A549 (cell line): ENCODE measurements around the gene CTBP2.

ENCODE experiments used
- CHD2 ChIP-seq: fragments of 150-350 bp; IDR thresholded peaks from 2 replicates; pipeline ENCODE4 v1.6.1; 2014; ENCODE audit warnings: low read length; ENCODE audit not compliant: partially characterized antibody
- CTCF ChIP-seq: fragments of >200 bp; sonication (Bioruptor Twin); formaldehyde crosslinking; IDR thresholded peaks from 3 replicates; pipeline ENCODE4 v1.5.1; 2016
- EP300 ChIP-seq, 2 experiments: fragments of >200 bp; sonication (Bioruptor Twin); formaldehyde crosslinking; IDR thresholded peaks; 2 replicates in 1 of 2; 3 replicates in 1 of 2; pipeline ENCODE4 v1.6.1; 2016 to 2017
- KDM1A ChIP-seq: fragments of 200-600 bp; sonication (generic); IDR thresholded peaks from 2 replicates; pipeline ENCODE4 v1.6.1; 2016; ENCODE audit warnings: low read depth, mild to moderate bottlenecking
- MAX ChIP-seq: IDR thresholded peaks from 2 replicates; pipeline ENCODE4 v1.6.1; 2012
- NPAS2 ChIP-seq: fragments of 250-450 bp; sonication (Bioruptor Pico); IDR thresholded peaks from 2 replicates; pipeline ENCODE4 v1.8.0; 2022; ENCODE audit warnings: mild to moderate bottlenecking, moderate library complexity, borderline replicate concordance
- RCOR1 ChIP-seq: fragments of 150-350 bp; IDR thresholded peaks from 2 replicates; pipeline ENCODE4 v1.6.1; 2014; ENCODE audit warnings: antibody characterized with exemption, low read length, low read depth
- RFX5 ChIP-seq: fragments of 450-650 bp; IDR thresholded peaks from 2 replicates; pipeline ENCODE4 v1.7.1; 2014; ENCODE audit warnings: antibody characterized with exemption, mild to moderate bottlenecking, moderate library complexity

- TF ChIP-seq RCOR1 = no peak
- TF ChIP-seq KDM1A = no peak
- TF ChIP-seq EP300 (IDR thresholded peaks at IDR 0.05) = no peak
- TF ChIP-seq CTCF = no peak
- no peak for TF ChIP-seq CHD2
- TF ChIP-seq RFX5 = no peak
- TF ChIP-seq MAX = no peak
- no peak for TF ChIP-seq NPAS2 (CRISPR knock-in tag)
Observed at GRCh38 chr10:125135771-125136035, 24.7 kb downstream of the CTBP2 start.
